B cell (primary cell): ENCODE results near the gene FBXO48.

Source experiments
- EZH2 ChIP-seq: IDR thresholded peaks from 2 replicates; pipeline ENCODE4 v1.6.1; 2012; ENCODE audit warnings: borderline replicate concordance, low read depth, mild to moderate bottlenecking, moderate library complexity, low read length; ENCODE audit not compliant: insufficient read depth, poor library complexity, severe bottlenecking
- TF ChIP-seq, protein P1 (sequence below): fragments of 200-600 bp; IDR thresholded peaks from one replicate; pipeline ENCODE4 v1.8.0; 2022; ENCODE audit warnings: antibody characterized with exemption, mild to moderate bottlenecking

- no peak for TF ChIP-seq EZH2
- TF ChIP-seq, protein P1, sequence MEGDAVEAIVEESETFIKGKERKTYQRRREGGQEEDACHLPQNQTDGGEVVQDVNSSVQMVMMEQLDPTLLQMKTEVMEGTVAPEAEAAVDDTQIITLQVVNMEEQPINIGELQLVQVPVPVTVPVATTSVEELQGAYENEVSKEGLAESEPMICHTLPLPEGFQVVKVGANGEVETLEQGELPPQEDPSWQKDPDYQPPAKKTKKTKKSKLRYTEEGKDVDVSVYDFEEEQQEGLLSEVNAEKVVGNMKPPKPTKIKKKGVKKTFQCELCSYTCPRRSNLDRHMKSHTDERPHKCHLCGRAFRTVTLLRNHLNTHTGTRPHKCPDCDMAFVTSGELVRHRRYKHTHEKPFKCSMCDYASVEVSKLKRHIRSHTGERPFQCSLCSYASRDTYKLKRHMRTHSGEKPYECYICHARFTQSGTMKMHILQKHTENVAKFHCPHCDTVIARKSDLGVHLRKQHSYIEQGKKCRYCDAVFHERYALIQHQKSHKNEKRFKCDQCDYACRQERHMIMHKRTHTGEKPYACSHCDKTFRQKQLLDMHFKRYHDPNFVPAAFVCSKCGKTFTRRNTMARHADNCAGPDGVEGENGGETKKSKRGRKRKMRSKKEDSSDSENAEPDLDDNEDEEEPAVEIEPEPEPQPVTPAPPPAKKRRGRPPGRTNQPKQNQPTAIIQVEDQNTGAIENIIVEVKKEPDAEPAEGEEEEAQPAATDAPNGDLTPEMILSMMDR: no peak
These were observed 15.3 kb upstream of the FBXO48 start for GRCh38 chr2:68482296-68482820.
